Measurements from ENCODE around the gene KCNMB3.

- TF ChIP-seq POLR2A (IDR thresholded peaks at IDR 0.05) (peak in 1 of 2 donors; percentile 33), CTCF (IDR thresholded peaks at IDR 0.05) (no peak)
Observed at GRCh38 chr3:179260949-179261765, 10.2 kb upstream of the KCNMB3 start.
